Loucy (cell line): ENCODE data around the gene KCNH1.

ENCODE experiments used
- H2AFZ ChIP-seq: fragments of 200-600 bp; sonication (generic); 2 replicates; pipeline ENCODE4 v1.6.0; 2016; ENCODE audit warnings: antibody characterized with exemption, mild to moderate bottlenecking, low read length, moderate library complexity
- H3F3A ChIP-seq: fragments of 200-600 bp; 2 replicates; pipeline ENCODE4 v1.6.0; 2016; ENCODE audit warnings: antibody characterized with exemption, low read depth, mild to moderate bottlenecking
- H3K27me3 ChIP-seq: fragments of 200-600 bp; sonication (generic); 2 replicates; pipeline ENCODE4 v1.6.1; 2014; ENCODE audit warnings: low read length, mild to moderate bottlenecking; ENCODE audit not compliant: insufficient read depth, poor library complexity, severe bottlenecking
- H3K36me3 ChIP-seq: fragments of 200-600 bp; sonication (generic); 2 replicates; pipeline ENCODE4 v1.6.1; 2016; ENCODE audit warnings: low read length; ENCODE audit not compliant: insufficient read depth
- H3K4me1 ChIP-seq: fragments of 200-600 bp; sonication (generic); 2 replicates; pipeline ENCODE4 v1.5.1; 2014; ENCODE audit warnings: low read length, mild to moderate bottlenecking; ENCODE audit not compliant: insufficient read depth, poor library complexity, severe bottlenecking
- H3K4me2 ChIP-seq: fragments of 200-600 bp; sonication (generic); 2 replicates; pipeline ENCODE4 v1.6.0; 2014; ENCODE audit warnings: antibody characterized with exemption, low read length, low read depth, mild to moderate bottlenecking; ENCODE audit not compliant: poor library complexity, severe bottlenecking
- H3K4me3 ChIP-seq: fragments of 200-600 bp; sonication (generic); 2 replicates; pipeline ENCODE4 v1.5.1; 2014; ENCODE audit warnings: low read length, mild to moderate bottlenecking, mixed read lengths; ENCODE audit not compliant: poor library complexity, severe bottlenecking
- H3K79me2 ChIP-seq: fragments of 200-600 bp; sonication (generic); 2 replicates; pipeline ENCODE4 v1.6.1; 2014; ENCODE audit warnings: low read length; ENCODE audit not compliant: insufficient read depth
- H3K9ac ChIP-seq: fragments of 200-600 bp; sonication (generic); 2 replicates; pipeline ENCODE4 v1.6.0; 2014; ENCODE audit warnings: mild to moderate bottlenecking, low read depth, low read length, moderate library complexity; ENCODE audit not compliant: poor library complexity, severe bottlenecking
- H3K9me2 ChIP-seq: fragments of 200-600 bp; sonication (generic); replicated peaks from 2 replicates; pipeline ENCODE4 v1.6.1; 2016; ENCODE audit warnings: low read depth, low read length, mixed read lengths
- H3K9me3 ChIP-seq: fragments of 200-600 bp; sonication (generic); 2 replicates; pipeline ENCODE4 v1.6.1; 2014; ENCODE audit warnings: mild to moderate bottlenecking, antibody characterized with exemption, low read length, low read depth; ENCODE audit not compliant: insufficient read depth
- H4K20me1 ChIP-seq: fragments of 200-600 bp; sonication (generic); 2 replicates; pipeline ENCODE4 v1.6.0; 2014; ENCODE audit warnings: antibody characterized with exemption, low read length, mild to moderate bottlenecking; ENCODE audit not compliant: insufficient read depth, poor library complexity, severe bottlenecking
- CTCF ChIP-seq: fragments of 200-600 bp; sonication (generic); conservative IDR thresholded peaks from 2 replicates; pipeline ENCODE4 v1.5.1; 2014; ENCODE audit warnings: mild to moderate bottlenecking, antibody characterized with exemption, low read length
- EZH2phosphoT487 ChIP-seq: fragments of 200-600 bp; IDR thresholded peaks from 2 replicates; pipeline ENCODE4 v1.6.1; 2018; ENCODE audit warnings: antibody characterized with exemption, mild to moderate bottlenecking, moderate library complexity, borderline replicate concordance

KCNH1 gene

GRCh38 chr1:211132721-211133392 lies 1.1 kb downstream of the KCNH1 start:
- no peaks in the 10 kb centered on the region for H4K20me1 ChIP-seq
- no peaks in the 10 kb centered on the region for H3K27me3 ChIP-seq
- H3K9ac ChIP-seq = no peak overlapping the region
- H3K9me2 ChIP-seq = no peaks in the 10 kb centered on the region
- no peaks in the 10 kb centered on the region for H3K36me3 ChIP-seq
- no peaks in the 10 kb centered on the region for H3F3A ChIP-seq
- H3K4me3 ChIP-seq = no peak overlapping the region
- no peak overlapping the region for H3K4me2 ChIP-seq
- no peak overlapping the region for H2AFZ ChIP-seq
- peaks cover 10% of the 10 kb centered on the region for H3K4me1 ChIP-seq
- no peaks in the 10 kb centered on the region for H3K9me3 ChIP-seq
- no peaks in the 10 kb centered on the region for H3K79me2 ChIP-seq
- TF ChIP-seq CTCF = no peak
- no peak for TF ChIP-seq EZH2phosphoT487

GRCh38 chr1:211129776-211130175 lies 4.2 kb downstream of the KCNH1 start:
- TF ChIP-seq EZH2phosphoT487 (no peak), CTCF (no peak)
- peaks cover 5% of the 10 kb centered on the region for H3K4me1 ChIP-seq
- no peaks in the 10 kb centered on the region for H3K9me3 ChIP-seq
- H3K79me2 ChIP-seq = no peaks in the 10 kb centered on the region
- H2AFZ ChIP-seq = peak overlapping the region; percentile 45; the same call in 1 of the 2 replicates
- no peaks in the 10 kb centered on the region for H3K9me2 ChIP-seq
- no peak overlapping the region for H3K4me2 ChIP-seq
- no peaks in the 10 kb centered on the region for H3K36me3 ChIP-seq
- H3K4me3 ChIP-seq = no peak overlapping the region
- H3K9ac ChIP-seq = no peak overlapping the region
- no peaks in the 10 kb centered on the region for H3F3A ChIP-seq
- no peaks in the 10 kb centered on the region for H3K27me3 ChIP-seq
- H4K20me1 ChIP-seq = no peaks in the 10 kb centered on the region

- H3K27me3 ChIP-seq = no peaks in the 10 kb centered on the region
- no peak overlapping the region for H3K9ac ChIP-seq
- H3K4me2 ChIP-seq = no peak overlapping the region
Measured at GRCh38 chr1:211127166-211127565, 6.8 kb downstream of the KCNH1 start.

More at GRCh38 chr1:211127166-211127565, 6.8 kb downstream of the KCNH1 start:
- H3F3A ChIP-seq = no peaks in the 10 kb centered on the region
- H3K9me2 ChIP-seq = no peaks in the 10 kb centered on the region
- TF ChIP-seq CTCF = no peak
- TF ChIP-seq EZH2phosphoT487 = no peak
- no peaks in the 10 kb centered on the region for H3K36me3 ChIP-seq
- no peaks in the 10 kb centered on the region for H4K20me1 ChIP-seq
- no peak overlapping the region for H3K4me3 ChIP-seq
- H2AFZ ChIP-seq = no peak overlapping the region
- no peaks in the 10 kb centered on the region for H3K79me2 ChIP-seq
- H3K4me1 ChIP-seq = no peaks in the 10 kb centered on the region
- no peaks in the 10 kb centered on the region for H3K9me3 ChIP-seq
